ENCODE measurements around the gene SETD1B.
A peak's percentile ranks its signal among the peaks of the same experiment; 100 is the strongest.

SETD1B gene

DNA sequence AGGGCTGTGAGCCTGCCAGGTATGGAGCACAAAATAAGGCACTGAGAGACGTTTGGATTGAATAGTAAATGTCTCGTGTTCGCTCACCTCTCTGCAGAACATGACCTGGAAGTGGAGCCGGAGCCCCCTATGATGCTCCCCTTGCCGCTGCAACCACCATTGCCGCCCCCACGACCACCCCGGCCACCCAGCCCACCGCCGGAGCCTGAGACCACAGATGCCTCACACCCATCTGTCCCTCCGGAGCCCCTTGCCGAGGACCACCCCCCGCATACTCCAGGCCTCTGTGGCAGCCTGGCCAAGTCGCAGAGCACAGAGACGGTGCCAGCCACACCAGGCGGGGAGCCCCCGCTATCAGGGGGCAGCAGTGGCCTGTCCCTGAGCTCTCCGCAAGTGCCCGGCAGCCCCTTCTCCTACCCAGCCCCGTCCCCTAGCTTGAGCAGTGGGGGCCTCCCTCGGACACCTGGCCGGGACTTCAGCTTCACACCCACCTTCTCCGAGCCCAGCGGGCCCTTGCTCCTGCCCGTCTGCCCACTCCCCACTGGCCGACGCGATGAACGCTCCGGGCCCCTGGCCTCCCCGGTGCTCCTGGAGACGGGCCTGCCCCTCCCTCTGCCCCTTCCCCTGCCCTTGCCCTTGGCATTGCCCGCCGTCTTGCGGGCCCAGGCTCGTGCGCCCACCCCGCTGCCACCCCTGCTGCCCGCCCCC is 18.7 kb downstream of the SETD1B start:
- DNase-seq (ENCODE audit: insufficient read length, low spot score) (no peak), FAIRE-seq (no peak)

GRCh38 chr12:121823101-121823726 is 19.4 kb downstream of the SETD1B start:
- DNase-seq (ENCODE audit: insufficient read length, low spot score) (no peak), FAIRE-seq (no peak)

DNA sequence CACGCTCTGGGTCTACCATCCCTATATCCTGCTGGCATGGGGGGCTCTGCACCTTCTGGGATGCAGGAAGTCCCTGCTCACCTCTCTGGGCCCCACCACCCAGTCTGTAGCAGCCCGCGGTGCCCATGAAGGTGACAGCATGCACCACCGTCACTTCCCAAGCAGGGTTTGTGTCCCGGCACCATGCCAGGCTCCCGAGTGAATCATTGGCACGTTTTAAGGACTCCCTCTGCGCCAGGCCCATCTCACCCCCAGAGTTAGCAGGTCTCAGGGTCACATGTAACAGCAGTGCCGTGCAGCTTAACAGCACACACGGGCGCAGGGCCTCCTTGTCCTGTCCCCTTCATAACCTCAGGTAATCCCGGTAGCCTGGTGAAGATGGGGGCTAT is 19.9 kb downstream of the SETD1B start:
- FAIRE-seq (no peak), DNase-seq (ENCODE audit: insufficient read length, low spot score) (no peak)

GRCh38 chr12:121825041-121825523 is 21.3 kb downstream of the SETD1B start:
- FAIRE-seq = no peak
- DNase-seq (ENCODE audit: insufficient read length, low spot score) = no peak

DNA sequence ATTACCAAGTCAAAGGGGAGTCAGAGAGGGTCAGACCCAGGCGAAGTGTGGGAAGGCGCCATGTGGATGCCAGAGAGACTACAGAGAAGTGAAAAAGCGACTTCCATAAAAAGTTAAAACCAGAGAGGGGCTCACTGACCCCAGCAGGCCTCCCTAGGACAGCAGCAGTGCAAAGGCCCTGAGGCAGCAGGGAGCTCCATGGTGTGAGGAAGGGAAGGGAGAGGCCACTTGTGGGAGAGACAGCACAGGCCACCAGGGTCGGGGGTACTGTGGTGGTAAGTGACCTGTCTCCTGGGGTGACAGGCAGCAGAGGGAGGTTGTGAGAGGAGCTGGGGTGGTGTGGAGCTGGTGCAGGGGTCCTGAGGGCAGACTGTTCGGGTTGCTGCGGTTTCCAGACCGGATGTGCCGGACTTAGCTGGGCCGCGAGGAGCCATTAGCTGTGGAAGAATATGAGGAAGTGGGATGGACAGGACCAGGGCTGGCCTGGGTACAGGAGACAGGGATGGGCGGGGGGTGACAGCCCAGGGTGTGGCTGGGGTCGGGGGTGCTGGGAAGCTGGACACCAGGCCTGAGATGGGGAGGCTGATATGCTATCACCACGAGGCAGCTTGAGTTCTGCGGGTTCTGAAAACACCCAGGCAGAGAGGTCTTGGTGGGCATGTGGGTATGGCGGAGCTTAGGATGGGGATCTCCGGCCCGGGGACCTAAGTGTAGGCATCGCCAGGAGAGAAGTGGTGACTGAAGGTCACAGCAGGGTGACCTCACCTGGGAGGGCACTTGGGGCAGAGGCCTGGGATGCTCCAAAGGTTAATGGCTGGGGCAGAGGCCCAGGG is 22.7 kb downstream of the SETD1B start:
- DNase-seq (ENCODE audit: insufficient read length, low spot score) (no peak), FAIRE-seq (no peak)

DNA sequence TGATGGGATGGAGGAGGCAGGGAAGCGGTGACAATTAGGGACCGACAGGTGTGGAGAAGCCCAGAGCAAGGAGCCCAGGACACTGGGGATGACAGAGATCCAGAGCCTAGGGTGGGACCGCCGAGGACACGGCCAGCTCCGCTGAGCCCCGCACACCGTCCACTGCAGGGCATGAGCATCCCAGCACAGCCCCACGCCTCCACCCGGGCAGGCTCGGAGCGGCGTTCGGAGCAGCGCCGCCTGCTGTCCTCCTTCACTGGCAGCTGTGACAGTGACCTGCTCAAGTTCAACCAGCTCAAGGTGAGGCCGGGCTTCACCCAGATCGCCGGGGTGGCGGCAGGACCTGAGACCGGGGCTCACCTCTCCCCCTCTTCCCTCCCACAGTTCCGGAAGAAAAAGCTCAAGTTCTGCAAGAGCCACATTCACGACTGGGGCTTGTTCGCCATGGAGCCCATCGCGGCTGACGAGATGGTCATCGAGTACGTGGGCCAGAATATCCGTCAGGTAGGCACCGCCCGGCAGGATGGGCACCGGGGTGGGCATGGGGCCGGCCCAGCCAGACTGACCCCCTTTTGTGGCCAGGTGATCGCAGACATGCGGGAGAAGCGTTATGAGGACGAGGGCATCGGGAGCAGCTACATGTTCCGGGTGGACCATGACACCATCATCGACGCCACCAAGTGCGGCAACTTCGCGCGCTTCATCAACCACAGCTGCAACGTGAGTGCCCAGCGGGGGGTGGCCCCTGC is 23.7 kb downstream of the SETD1B start:
- FAIRE-seq (no peak), DNase-seq (ENCODE audit: insufficient read length, low spot score) (no peak)

GRCh38 chr12:121828306-121828705 is 24.5 kb downstream of the SETD1B start:
- FAIRE-seq (no peak), DNase-seq (ENCODE audit: insufficient read length, low spot score) (no peak)

GRCh38 chr12:121828826-121829225 is 25.0 kb downstream of the SETD1B start:
- no peak for FAIRE-seq
- DNase-seq (ENCODE audit: insufficient read length, low spot score) = no peak

DNA sequence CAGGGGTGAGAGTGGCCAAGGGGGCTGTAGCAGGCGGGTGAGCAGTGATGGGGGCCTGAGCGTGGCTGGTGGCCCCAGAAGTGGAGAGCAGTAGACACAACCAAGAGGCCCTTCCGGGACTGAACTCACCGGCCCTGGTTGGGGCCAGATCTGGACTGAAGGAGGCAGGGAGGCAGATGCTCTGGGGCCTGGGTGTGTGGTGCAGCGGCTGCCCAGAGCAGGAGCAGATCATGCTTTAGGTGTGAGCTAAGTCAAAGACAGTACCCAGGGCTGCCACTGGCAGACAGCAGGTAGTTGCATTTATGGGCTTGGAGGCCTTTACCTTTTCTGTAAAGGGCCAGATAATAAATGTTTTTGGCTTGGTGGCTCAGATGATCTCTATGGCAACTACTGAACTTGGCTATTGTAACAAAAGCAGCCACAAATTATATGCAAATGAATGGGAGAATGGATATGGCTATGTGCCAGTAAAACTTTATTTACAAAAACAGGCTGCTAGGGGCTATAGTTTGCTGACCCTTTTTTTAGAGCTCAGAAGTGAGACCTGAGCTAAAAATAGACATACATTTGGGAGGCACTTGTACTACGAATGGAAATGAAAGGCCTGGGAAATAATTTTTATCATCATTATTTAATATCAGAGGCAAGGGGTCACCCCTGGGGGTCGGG is 25.6 kb downstream of the SETD1B start:
- DNase-seq (ENCODE audit: insufficient read length, low spot score) (no peak), FAIRE-seq (no peak)

GRCh38 chr12:121830134-121830533 is 26.3 kb downstream of the SETD1B start:
- no peak for DNase-seq (ENCODE audit: insufficient read length, low spot score)
- no peak for FAIRE-seq

DNA sequence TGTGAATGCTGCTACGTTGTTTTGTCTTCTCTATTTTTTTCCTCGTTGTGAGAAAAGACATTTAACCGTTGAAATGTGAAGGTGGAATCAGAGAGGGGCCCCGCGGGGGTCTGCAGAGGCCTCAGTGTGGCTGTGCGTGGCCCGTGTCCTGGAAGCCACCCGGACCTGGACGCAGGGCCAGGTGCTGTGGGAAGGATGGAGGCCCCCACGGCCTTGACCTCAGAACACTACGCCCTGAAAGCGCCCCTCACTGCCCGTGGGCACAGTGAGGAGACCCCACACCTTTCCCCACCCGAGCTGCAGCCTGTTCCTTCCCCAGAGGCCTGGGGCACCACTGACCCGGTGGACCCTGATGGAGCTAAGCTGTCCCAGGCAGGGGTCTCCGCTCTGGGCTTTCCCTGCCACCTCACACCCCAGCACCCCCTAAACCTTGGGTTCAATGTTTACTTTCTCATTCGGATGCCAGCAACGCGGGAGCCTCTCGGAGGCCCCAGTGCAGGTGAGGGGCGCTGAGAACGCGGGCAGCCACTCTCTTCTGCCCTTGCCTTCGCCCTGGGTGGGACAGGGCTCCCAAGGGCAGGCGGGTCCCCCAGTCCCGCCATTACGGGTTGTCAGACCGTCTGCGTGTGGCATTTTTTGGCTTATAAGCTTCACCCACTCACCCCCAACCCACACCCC is 26.9 kb downstream of the SETD1B start:
- DNase-seq (ENCODE audit: insufficient read length, low spot score) = no peak
- no peak for FAIRE-seq

DNA sequence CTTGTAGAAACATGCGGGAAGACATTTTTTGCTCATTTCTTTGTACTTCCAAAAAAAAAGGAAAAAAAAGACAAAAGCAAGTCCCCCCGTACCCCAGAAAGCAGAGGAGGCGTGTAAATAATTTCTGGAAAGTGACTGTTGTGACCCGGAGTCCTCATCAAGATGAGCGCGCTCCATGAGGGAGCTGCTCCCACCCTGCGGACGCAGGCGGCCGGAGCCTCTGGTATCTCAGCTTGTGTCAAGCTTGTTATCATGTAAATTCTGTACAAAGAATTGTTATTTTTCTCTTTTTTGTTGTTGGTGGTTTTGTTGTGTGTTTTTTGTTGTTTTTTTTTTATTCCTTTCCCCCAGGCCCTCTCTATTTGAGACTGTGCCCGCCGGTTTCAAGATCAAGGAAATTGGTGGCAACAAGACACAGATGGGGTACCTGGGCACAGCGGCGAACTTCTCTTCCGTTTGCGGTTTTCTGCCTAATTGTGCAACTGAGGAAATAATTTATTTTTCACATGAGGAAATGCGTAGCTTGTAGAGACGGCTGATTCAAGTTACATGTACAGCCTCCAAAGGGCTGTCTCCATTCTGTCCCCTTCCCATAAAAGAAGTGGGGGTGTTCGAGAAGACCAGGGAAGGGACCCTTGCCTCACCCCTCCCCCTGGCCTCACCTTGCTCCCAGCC is 27.9 kb downstream of the SETD1B start:
- no peak for DNase-seq (ENCODE audit: insufficient read length, low spot score)
- no peak for FAIRE-seq

DNA sequence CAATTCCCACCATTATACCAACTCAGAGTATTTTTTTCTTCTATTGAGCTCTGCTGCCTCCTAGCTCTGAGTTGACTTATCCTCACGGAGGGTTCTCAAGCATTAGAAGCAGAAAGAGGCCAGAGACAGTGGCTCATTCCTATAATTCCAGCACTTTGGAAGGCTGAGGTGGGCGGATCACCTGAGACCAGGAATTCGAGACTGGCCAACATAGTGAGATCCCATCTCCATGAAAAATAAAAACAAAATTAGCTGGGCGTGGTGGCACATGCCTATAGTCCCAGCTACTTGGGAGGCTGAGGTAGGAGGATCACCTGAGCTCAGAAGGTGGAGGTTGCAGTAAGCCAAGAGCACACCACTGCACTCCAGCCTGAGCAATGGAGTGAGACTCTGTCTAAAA is 33.9 kb downstream of the SETD1B start:
- DNase-seq (ENCODE audit: insufficient read length, low spot score) (no peak), FAIRE-seq (no peak)

DNA sequence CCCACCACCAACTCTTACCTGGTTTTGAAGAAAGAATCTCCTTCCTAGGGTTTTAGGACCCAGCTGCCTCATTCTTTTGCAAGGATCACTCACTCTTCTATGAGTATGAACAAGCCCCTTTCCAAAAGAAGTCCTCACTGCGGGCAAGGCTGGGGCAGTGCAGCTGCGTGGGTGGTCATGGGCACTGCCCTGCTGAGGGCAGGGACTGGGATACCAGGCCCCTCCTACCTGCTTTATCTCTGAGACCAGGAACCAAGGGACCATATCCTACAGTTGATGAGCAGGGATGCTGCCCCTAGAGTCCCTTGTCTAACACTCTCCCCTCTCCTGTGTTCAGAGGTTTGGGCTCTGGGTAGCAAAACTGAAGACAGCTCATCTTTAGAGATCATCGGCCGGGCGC is 34.3 kb downstream of the SETD1B start:
- DNase-seq (ENCODE audit: insufficient read length, low spot score) (no peak), FAIRE-seq (no peak)

GRCh38 chr12:121839106-121839992 is 35.5 kb downstream of the SETD1B start:
- DNase-seq (ENCODE audit: insufficient read length, low spot score) (peak; percentile 98), FAIRE-seq (peak; percentile 95)

DNA sequence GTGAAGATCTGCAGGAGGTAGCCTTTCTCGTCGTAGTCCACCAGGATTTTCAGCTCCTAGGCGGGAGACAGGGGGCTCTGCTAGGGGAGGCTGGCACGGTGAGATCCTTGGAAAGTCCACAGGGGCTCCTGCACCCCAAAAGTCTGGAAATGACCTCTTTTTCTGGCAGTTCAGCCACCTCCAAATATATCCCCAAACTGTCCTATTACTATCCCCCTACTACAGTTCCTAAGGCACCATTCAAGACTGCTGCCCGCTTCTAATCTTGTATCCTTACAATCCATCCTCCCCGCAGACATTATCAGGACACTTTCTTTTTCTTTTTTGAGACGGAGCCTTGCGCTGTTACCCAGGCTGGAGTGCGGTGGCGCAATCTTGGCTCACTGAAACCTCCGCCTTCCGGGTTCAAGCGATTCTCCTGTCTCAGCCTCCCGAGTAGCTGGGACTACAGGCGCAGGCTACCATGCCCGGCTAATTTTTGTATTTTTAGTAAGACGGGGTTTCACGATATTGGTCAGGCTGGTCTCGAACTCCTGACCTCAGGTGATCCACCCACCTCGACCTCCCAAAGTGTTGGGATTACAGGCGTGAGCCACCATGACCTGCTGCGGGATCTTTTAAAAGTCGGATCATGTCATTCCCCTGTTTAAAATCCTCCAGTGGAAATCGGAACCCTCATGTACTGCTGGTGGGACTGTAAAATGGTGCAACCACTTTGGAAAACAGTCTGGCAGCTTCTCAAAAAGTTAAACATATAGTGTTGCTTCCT is 36.4 kb downstream of the SETD1B start:
- FAIRE-seq = no peak

GRCh38 chr12:121843236-121843982 is 39.6 kb downstream of the SETD1B start:
- DNase-seq (ENCODE audit: insufficient read length, low spot score) = no peak
- FAIRE-seq = no peak

More for the DNA sequence above, 36.4 kb downstream of the SETD1B start:
- no peak for DNase-seq (ENCODE audit: insufficient read length, low spot score)
